ENCODE data around the gene ZNF69.
"Not testable (repeated sequence)": the region's sequence is repeated elsewhere in the genome, so short reads cannot be mapped to it uniquely, and the experiment has no call there.

Gene ZNF69

DNA sequence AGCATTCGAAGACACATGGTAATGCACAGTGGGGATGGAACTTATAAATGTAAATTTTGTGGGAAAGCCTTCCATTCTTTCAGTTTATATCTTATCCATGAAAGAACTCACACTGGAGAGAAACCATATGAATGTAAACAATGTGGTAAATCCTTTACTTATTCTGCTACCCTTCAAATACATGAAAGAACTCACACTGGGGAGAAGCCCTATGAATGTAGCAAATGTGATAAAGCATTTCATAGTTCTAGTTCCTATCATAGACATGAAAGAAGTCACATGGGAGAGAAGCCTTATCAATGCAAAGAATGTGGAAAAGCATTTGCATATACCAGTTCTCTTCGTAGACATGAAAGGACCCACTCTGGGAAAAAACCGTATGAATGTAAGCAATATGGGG lies 61.1 kb downstream of the ZNF69 start:
- no peak overlapping the region for H3K4me3 ChIP-seq (ENCODE audit: low read depth, low read length)
- no peak for DNase-seq (ENCODE audit: low read depth)
- TF ChIP-seq, protein P1, sequence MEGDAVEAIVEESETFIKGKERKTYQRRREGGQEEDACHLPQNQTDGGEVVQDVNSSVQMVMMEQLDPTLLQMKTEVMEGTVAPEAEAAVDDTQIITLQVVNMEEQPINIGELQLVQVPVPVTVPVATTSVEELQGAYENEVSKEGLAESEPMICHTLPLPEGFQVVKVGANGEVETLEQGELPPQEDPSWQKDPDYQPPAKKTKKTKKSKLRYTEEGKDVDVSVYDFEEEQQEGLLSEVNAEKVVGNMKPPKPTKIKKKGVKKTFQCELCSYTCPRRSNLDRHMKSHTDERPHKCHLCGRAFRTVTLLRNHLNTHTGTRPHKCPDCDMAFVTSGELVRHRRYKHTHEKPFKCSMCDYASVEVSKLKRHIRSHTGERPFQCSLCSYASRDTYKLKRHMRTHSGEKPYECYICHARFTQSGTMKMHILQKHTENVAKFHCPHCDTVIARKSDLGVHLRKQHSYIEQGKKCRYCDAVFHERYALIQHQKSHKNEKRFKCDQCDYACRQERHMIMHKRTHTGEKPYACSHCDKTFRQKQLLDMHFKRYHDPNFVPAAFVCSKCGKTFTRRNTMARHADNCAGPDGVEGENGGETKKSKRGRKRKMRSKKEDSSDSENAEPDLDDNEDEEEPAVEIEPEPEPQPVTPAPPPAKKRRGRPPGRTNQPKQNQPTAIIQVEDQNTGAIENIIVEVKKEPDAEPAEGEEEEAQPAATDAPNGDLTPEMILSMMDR (IDR thresholded peaks at IDR 0.05; ENCODE audit: control insufficient read depth, extremely low read depth, insufficient read depth): no peak

DNA sequence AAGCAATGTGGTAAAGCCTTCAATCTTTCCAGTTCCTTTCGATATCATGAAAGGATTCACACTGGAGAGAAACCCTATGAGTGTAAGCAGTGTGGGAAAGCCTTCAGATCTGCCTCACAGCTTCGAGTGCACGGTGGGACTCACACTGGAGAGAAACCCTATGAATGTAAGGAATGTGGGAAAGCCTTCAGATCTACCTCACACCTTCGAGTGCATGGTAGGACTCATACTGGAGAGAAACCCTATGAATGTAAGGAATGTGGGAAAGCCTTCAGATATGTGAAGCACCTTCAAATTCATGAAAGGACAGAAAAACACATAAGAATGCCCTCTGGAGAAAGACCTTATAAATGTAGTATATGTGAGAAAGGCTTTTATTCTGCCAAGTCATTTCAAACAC lies 61.6 kb downstream of the ZNF69 start:
- no peak for DNase-seq (ENCODE audit: low read depth)
- TF ChIP-seq, protein P1 (IDR thresholded peaks at IDR 0.05; ENCODE audit: control insufficient read depth, extremely low read depth, insufficient read depth): no peak
- H3K4me3 ChIP-seq (ENCODE audit: low read depth, low read length): no peak overlapping the region

DNA sequence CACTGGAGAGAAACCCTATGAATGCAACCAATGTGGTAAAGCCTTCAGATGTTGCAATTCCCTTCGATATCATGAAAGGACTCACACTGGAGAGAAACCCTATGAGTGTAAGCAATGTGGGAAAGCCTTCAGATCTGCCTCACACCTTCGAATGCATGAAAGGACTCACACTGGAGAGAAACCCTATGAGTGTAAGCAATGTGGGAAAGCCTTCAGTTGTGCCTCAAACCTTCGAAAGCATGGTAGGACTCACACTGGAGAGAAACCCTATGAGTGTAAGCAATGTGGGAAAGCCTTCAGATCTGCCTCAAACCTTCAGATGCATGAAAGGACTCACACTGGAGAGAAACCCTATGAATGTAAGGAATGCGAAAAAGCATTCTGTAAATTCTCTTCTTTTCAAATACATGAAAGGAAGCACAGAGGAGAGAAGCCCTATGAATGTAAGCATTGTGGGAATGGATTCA lies 62.1 kb downstream of the ZNF69 start:
- H3K4me3 ChIP-seq (ENCODE audit: low read depth, low read length); DNase-seq (ENCODE audit: low read depth): not testable (repeated sequence)

DNA sequence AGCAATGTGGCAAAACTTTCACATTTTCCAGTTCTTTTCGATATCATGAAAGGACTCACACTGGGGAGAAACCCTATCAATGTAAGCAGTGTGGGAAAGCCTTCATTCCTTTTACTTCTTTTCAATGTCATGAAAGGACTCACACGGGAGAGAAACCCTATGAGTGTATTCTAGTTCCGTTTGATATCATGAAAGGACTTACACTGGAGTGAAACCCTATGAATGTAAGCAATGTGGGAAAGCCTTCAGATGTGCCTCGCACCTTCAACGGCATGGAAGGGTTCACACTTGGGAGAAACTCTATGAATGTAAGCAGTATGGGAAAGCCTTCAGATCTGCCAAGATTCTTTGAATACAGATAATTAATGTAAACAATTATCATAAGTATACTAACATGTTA lies 62.7 kb downstream of the ZNF69 start:
- TF ChIP-seq, protein P1 (IDR thresholded peaks at IDR 0.05; ENCODE audit: control insufficient read depth, extremely low read depth, insufficient read depth): no peak
- H3K4me3 ChIP-seq (ENCODE audit: low read depth, low read length): no peak overlapping the region
- DNase-seq (ENCODE audit: low read depth): no peak

Measured in LNCaP clone FGC (cell line).